HepG2 (cell line): ENCODE data around the gene SUN1. TPM values are rescaled to one million over a fixed set of nuclear protein-coding genes. Genes with fewer than 3 reads are reported as not detected.

ENCODE experiments used
- ATAC-seq: fragments of 200-7000 bp; cut with Tn5 transposase; 3 replicates; pipeline ENCODE4 v1.9.1; 2020; ENCODE audit warnings: mild to moderate bottlenecking, moderate library complexity
- BruUV-seq: library from RNA; stranded (reverse); fragments of 400-500 nt; replicated peaks from 2 replicates; lab custom pipeline; 2021; lab: Mats Ljungman, UMichigan
- CTCF ChIA-PET: fragments of 300-600 bp; formaldehyde crosslinking; extraction: SDS; loops from one replicate; lab custom pipeline; 2021; ENCODE audit warnings: low total read pairs, inconsistent platforms, low intra/inter-chr PET ratio; lab: Yijun Ruan, JAX
- POLR2A ChIA-PET: fragments of 350-600 bp; sonication (Branson Sonifier 250); formaldehyde crosslinking; loops from one replicate; lab custom pipeline; 2020; ENCODE audit warnings: antibody characterized with exemption, inconsistent platforms; lab: Yijun Ruan, JAX
- DNase-seq: peaks from one replicate; pipeline ENCODE4 v3.0.0-alpha.2; 2015; ENCODE audit warnings: low spot score
- FAIRE-seq: peaks from 3 replicates; lab custom pipeline; 2011; peaks lifted over from hg19 to GRCh38; lab: Jason Lieb, UNC
- H2AFZ ChIP-seq: one replicate; pipeline ENCODE4 v1.6.1; 2011; ENCODE audit warnings: low read length, inconsistent platforms
- H3K27ac ChIP-seq: fragments of 300-600 bp; 3 replicates; pipeline ENCODE4 v1.8.0; 2011; ENCODE audit warnings: mixed run types, mild to moderate bottlenecking, mixed read lengths, low read length, inconsistent platforms; ENCODE audit not compliant: insufficient read depth; ENCODE audit errors: extremely low read length
- H3K27me3 ChIP-seq, 2 experiments: fragments of 200-600 bp in 1 of 2; 2 replicates in 1 of 2; 3 replicates in 1 of 2; pipeline versions ENCODE4 v1.6.0 to v1.8.0; 2011; ENCODE audit warnings: low read length in 2 of 2, mild to moderate bottlenecking in 2 of 2, moderate library complexity in 2 of 2, inconsistent platforms in 1 of 2; ENCODE audit not compliant: insufficient read depth in 2 of 2, control insufficient read depth in 1 of 2
- H3K36me3 ChIP-seq, 2 experiments: fragments of 200-600 bp in 1 of 2; replicated peaks in 1 of 2; 2 replicates in 1 of 2; 3 replicates in 1 of 2; pipeline versions ENCODE4 v1.5.1 to v1.8.0; 2011; ENCODE audit warnings: low read length in 2 of 2, inconsistent platforms in 1 of 2; ENCODE audit not compliant: insufficient read depth in 2 of 2, control insufficient read depth in 1 of 2
- H3K4me1 ChIP-seq: 2 replicates; pipeline ENCODE4 v1.5.1; 2012; ENCODE audit warnings: low read length, inconsistent platforms; ENCODE audit not compliant: insufficient read depth
- H3K4me2 ChIP-seq: 2 replicates; pipeline ENCODE4 v1.6.0; 2011; ENCODE audit warnings: low read depth, low read length, inconsistent platforms
- H3K4me3 ChIP-seq, 3 experiments: fragments of 200-600 bp in 1 of 3; sonication (generic), shearing (Covaris generic) in 1 of 3; replicated peaks in 1 of 3; 2 replicates each; pipeline ENCODE4 v1.5.1; 2011 to 2016; ENCODE audit warnings: low read length in 3 of 3, inconsistent platforms in 2 of 3, low read depth in 2 of 3, mild to moderate bottlenecking in 2 of 3, control low read depth in 1 of 3, mixed read lengths in 1 of 3; ENCODE audit not compliant: insufficient read depth in 1 of 3
- H3K79me2 ChIP-seq: one replicate; pipeline ENCODE4 v1.6.1; 2011; ENCODE audit warnings: low read length, inconsistent platforms; ENCODE audit not compliant: insufficient read depth
- H3K9ac ChIP-seq: 2 replicates; pipeline ENCODE4 v1.6.0; 2011; ENCODE audit warnings: mild to moderate bottlenecking, low read depth, low read length, inconsistent platforms; ENCODE audit not compliant: insufficient read depth
- H3K9me3 ChIP-seq: 2 replicates; pipeline ENCODE4 v1.5.1; 2012; ENCODE audit warnings: mild to moderate bottlenecking, low read length
- H4K20me1 ChIP-seq: 2 replicates; pipeline ENCODE4 v1.6.0; 2011; ENCODE audit warnings: inconsistent platforms, mild to moderate bottlenecking, low read length, moderate library complexity; ENCODE audit not compliant: insufficient read depth
- ETV5 ChIP-seq: IDR thresholded peaks from 2 replicates; pipeline ENCODE4 v1.6.1; 2018; ENCODE audit warnings: missing biosample characterization, missing genetic modification reagents, inconsistent platforms, borderline replicate concordance
- GFI1 ChIP-seq: sonication (generic); formaldehyde crosslinking; IDR thresholded peaks from 2 replicates; pipeline ENCODE4 v1.5.0; 2020; ENCODE audit warnings: missing genetic modification reagents, mild to moderate bottlenecking, borderline replicate concordance
- ISL2 ChIP-seq: sonication (generic); formaldehyde crosslinking; IDR thresholded peaks from 2 replicates; pipeline ENCODE4 v1.5.0; 2020; ENCODE audit warnings: missing genetic modification reagents
- PCBP1 ChIP-seq: fragments of 200-400 bp; formaldehyde crosslinking; IDR thresholded peaks from 2 replicates; pipeline ENCODE4 v1.6.1; 2017; ENCODE audit warnings: mild to moderate bottlenecking, low read depth, low read length, borderline replicate concordance
- REL ChIP-seq: sonication (generic); formaldehyde crosslinking; conservative IDR thresholded peaks from 2 replicates; pipeline ENCODE4 v1.8.0; 2022; ENCODE audit warnings: mild to moderate bottlenecking, missing genetic modification reagents, moderate library complexity
- SCMH1 ChIP-seq: sonication (generic); formaldehyde crosslinking; IDR thresholded peaks from 2 replicates; pipeline ENCODE4 v1.9.0; 2021; ENCODE audit warnings: missing genetic modification reagents, mild to moderate bottlenecking, borderline replicate concordance
- SMAD9 ChIP-seq: sonication (generic); formaldehyde crosslinking; IDR thresholded peaks from 2 replicates; pipeline ENCODE4 v1.5.1; 2020; ENCODE audit warnings: mild to moderate bottlenecking, missing genetic modification reagents
- SMARCE1 ChIP-seq: fragments of 450-650 bp; IDR thresholded peaks from 2 replicates; pipeline ENCODE4 v1.6.1; 2017; ENCODE audit warnings: borderline replicate concordance
- TEAD3 ChIP-seq: optimal IDR thresholded peaks from 2 replicates; pipeline ENCODE3; 2016; ENCODE audit warnings: borderline replicate concordance
- ZFY ChIP-seq: sonication (generic); formaldehyde crosslinking; IDR thresholded peaks from 2 replicates; pipeline ENCODE4 v1.4.0; 2020; ENCODE audit warnings: missing genetic modification reagents
- ZNF468 ChIP-seq: sonication (generic); formaldehyde crosslinking; IDR thresholded peaks from 2 replicates; pipeline ENCODE4 v1.8.0; 2022; ENCODE audit warnings: mild to moderate bottlenecking, moderate library complexity, missing genetic modification reagents
- ZNF652 ChIP-seq: IDR thresholded peaks from 2 replicates; pipeline ENCODE4 v1.6.1; 2016; ENCODE audit warnings: low read depth, borderline replicate concordance
- ZNF678 ChIP-seq: sonication (generic); formaldehyde crosslinking; IDR thresholded peaks from 2 replicates; pipeline ENCODE4 v1.4.0; 2020; ENCODE audit warnings: mild to moderate bottlenecking, missing genetic modification reagents
- WGBS: methylation state at CpG from one replicate; pipeline ENCODE4 v1.1.6; 2017; ENCODE audit warnings: low lambda C conversion rate; 5-methylcytosine and 5-hydroxymethylcytosine counted together
- in situ Hi-C: cut with HindIII; loops from 2 replicates; pipeline ENCODE4 v1.10.0; 2017; ENCODE audit warnings: low pct_unique_long_range_greater_than_20kb; ENCODE audit not compliant: extremely low pct_ligation_motif_present
- intact Hi-C: fragments of 100-400 bp; cut with micrococcal nuclease; formaldehyde crosslinking; loops from one replicate; pipeline ENCODE4 v1.10.0; 2022; ENCODE audit not compliant: unreplicated experiment
- polyA plus RNA-seq, 8 experiments: library from polyadenylated mRNA; depleted of rRNA in 3 of 8; stranded (reverse) in 7 of 8; unstranded in 1 of 8; fragments of >200 nt; fragmentation: Illumina TruSeq in 4 of 8; extraction: Trizol in 4 of 8; gene quantifications; 2 replicates each; pipeline versions ENCODE4 v1.2.1 to v1.2.3, GENCODE V29; 2011 to 2016; ENCODE audit warnings: low read depth in 4 of 8, missing spikeins in 1 of 8, mixed read lengths in 1 of 8; ENCODE audit not compliant: insufficient read depth in 1 of 8
- total RNA-seq, 5 experiments: library from RNA; depleted of rRNA; stranded (reverse); fragments of >200 nt; fragmentation: Illumina TruSeq; extraction: Trizol; gene quantifications; 2 replicates each; pipeline ENCODE4 v1.2.3, GENCODE V29; 2016; ENCODE audit warnings: low read depth in 1 of 5
- TF ChIP-seq, protein P1 (sequence below): sonication (generic); formaldehyde crosslinking; IDR thresholded peaks from 2 replicates; pipeline ENCODE4 v1.4.0; 2020; ENCODE audit warnings: low read depth, mild to moderate bottlenecking, missing genetic modification reagents
- TF ChIP-seq, protein P2 (sequence below): sonication (generic); formaldehyde crosslinking; IDR thresholded peaks from 2 replicates; pipeline ENCODE4 v1.4.0; 2020; ENCODE audit warnings: missing genetic modification reagents
- TF ChIP-seq, protein P3 (sequence below): sonication (generic); formaldehyde crosslinking; IDR thresholded peaks from 2 replicates; pipeline ENCODE4 v1.9.0; 2021; ENCODE audit warnings: missing genetic modification reagents, borderline replicate concordance

Gene SUN1
- total and polyA plus RNA-seq, 2 of the 13 experiments (the other 11 are each of a cell fraction or from before 2014, with no cell fraction given): 47.0 to 126 TPM

DNA sequence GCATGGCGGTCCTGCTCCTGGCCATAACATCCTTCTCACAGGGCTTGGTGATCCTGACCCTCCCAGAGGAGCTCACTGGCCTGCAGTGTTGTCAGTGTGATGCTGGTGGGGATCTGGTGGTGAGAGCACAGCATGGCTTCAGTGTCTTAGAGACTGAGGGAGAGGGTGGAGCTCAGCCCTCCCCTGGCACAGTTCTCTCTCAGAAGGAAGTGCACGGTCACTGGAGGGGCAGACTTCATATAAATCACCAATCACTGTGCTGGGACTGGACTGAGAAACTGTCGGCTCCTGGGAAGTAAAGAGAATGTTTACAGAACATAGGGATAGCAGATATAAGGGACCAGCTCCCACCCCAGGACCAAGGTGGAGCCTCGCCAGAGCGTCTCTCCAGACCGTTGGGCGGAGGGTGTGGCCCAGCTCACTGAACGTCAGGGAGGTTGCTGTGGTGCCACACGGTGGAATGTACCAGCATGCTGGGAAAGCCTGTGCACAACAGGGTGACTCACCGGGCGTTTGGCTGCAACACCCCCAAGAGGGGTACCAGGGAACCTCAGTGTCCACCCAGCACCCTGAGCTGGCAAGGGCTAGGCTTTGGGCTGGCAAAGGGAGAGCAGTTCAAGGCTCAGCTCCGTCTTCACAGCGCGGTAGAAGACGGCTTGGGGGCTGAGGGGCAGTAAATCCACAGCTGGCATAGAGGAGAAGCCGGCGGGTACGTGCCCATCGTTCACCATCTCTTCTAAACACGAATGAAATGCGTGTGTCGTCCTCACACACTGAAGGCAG lies 35.3 kb downstream of the SUN1 start (continued):
- TF ChIP-seq ZFY (CRISPR knock-in tag) (no peak), REL (CRISPR knock-in tag) (no peak), SCMH1 (CRISPR knock-in tag) (no peak), ISL2 (CRISPR knock-in tag) (no peak), ETV5 (CRISPR knock-in tag) (no peak), SMAD9 (CRISPR knock-in tag) (no peak), SMARCE1 (no peak)
- TF ChIP-seq, protein P1, sequence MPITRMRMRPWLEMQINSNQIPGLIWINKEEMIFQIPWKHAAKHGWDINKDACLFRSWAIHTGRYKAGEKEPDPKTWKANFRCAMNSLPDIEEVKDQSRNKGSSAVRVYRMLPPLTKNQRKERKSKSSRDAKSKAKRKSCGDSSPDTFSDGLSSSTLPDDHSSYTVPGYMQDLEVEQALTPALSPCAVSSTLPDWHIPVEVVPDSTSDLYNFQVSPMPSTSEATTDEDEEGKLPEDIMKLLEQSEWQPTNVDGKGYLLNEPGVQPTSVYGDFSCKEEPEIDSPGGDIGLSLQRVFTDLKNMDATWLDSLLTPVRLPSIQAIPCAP (CRISPR knock-in tag): no peak

DNA sequence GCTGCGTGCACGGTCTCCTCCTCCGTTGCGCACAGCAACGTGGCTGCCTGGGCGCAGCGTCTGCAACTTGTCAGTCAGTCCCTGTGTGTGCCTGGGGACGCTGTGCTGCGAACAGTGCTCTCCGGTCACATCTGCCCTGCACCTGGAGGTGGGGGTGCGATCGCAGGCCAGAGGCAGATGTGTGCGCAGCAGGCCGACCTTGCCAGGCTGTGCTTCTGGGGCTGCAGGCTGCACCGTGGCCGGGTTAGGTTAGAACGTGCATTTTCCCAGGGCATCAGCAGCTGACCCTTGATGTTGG lies 35.9 kb downstream of the SUN1 start:
- H3K9ac ChIP-seq: no peak overlapping the region
- CTCF ChIA-PET: no interaction called here
- POLR2A ChIA-PET: no interaction called here
- in situ Hi-C loops: no loop called here
- H3K27me3 ChIP-seq: no peaks in the 10 kb centered on the region
- H4K20me1 ChIP-seq: no peaks in the 10 kb centered on the region
- TF ChIP-seq, protein P2, sequence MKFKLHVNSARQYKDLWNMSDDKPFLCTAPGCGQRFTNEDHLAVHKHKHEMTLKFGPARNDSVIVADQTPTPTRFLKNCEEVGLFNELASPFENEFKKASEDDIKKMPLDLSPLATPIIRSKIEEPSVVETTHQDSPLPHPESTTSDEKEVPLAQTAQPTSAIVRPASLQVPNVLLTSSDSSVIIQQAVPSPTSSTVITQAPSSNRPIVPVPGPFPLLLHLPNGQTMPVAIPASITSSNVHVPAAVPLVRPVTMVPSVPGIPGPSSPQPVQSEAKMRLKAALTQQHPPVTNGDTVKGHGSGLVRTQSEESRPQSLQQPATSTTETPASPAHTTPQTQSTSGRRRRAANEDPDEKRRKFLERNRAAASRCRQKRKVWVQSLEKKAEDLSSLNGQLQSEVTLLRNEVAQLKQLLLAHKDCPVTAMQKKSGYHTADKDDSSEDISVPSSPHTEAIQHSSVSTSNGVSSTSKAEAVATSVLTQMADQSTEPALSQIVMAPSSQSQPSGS: no peak
- no peak for TF ChIP-seq ZNF468
- TF ChIP-seq PCBP1: no peak
- TF ChIP-seq TEAD3 (CRISPR knock-in tag): no peak
- no peak for TF ChIP-seq ZNF678 (CRISPR knock-in tag)
- TF ChIP-seq, protein P3, sequence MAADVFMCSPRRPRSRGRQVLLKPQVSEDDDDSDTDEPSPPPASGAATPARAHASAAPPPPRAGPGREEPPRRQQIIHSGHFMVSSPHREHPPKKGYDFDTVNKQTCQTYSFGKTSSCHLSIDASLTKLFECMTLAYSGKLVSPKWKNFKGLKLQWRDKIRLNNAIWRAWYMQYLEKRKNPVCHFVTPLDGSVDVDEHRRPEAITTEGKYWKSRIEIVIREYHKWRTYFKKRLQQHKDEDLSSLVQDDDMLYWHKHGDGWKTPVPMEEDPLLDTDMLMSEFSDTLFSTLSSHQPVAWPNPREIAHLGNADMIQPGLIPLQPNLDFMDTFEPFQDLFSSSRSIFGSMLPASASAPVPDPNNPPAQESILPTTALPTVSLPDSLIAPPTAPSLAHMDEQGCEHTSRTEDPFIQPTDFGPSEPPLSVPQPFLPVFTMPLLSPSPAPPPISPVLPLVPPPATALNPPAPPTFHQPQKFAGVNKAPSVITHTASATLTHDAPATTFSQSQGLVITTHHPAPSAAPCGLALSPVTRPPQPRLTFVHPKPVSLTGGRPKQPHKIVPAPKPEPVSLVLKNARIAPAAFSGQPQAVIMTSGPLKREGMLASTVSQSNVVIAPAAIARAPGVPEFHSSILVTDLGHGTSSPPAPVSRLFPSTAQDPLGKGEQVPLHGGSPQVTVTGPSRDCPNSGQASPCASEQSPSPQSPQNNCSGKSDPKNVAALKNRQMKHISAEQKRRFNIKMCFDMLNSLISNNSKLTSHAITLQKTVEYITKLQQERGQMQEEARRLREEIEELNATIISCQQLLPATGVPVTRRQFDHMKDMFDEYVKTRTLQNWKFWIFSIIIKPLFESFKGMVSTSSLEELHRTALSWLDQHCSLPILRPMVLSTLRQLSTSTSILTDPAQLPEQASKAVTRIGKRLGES (CRISPR knock-in tag): no peak
- no peak for TF ChIP-seq ZNF652 (CRISPR knock-in tag)
- no peak for TF ChIP-seq GFI1
- no peak overlapping the region for H2AFZ ChIP-seq
- H3K27ac ChIP-seq: no peak overlapping the region
- no peak for ATAC-seq
- no peak for DNase-seq
- peaks cover 13 to 57% of the 10 kb centered on the region in 2 experiments for H3K36me3 ChIP-seq
- H3K4me2 ChIP-seq: no peak overlapping the region
- 95% methylated on average over 13 of the region's 17 CpGs for WGBS
- H3K4me1 ChIP-seq: peaks cover 2% of the 10 kb centered on the region; the same call in 1 of the 2 replicates
- H3K9me3 ChIP-seq: no peaks in the 10 kb centered on the region
- H3K79me2 ChIP-seq: no peaks in the 10 kb centered on the region
- intact Hi-C loops: no loop called here
- no peak overlapping the region for H3K4me3 ChIP-seq
- FAIRE-seq: no peak
- no TSS peak for BruUV-seq
